Stimulated activated CD8-positive, alpha-beta memory T cell treated with anti-CD3 and anti-CD28 coated beads, Interleukin-7, amount 100 ng/mL, for 1 hour (primary cell): ENCODE measurements around the gene MAGEA6.

Experiments used
- DNase-seq, 2 donors: peaks; one replicate each; pipeline ENCODE4 v3.0.0-alpha.2; 2020; ENCODE audit warnings: low read depth in 2 of 2

MAGEA6 gene

GRCh38 chrX:152733261-152733975 lies 36.1 kb downstream of the MAGEA6 start, which contains the start of the genes CSAG1 and MAGEA12:
TSS of gene CSAG1 (minus strand) at chrX:152733721. CDS start at chrX:152732460, 1,261 bp downstream.
TSS of gene MAGEA12 (plus strand) at chrX:152733757. CDS start at chrX:152736162, 2,405 bp downstream.
- DNase-seq: no peak

- no peak for DNase-seq
Observed at GRCh38 chrX:152725409-152725808, 44.1 kb downstream of the MAGEA6 start.
